ENCODE data around the gene GCN1. TPM values are rescaled to one million over a fixed set of nuclear protein-coding genes. Genes with fewer than 3 reads are reported as not detected.
A peak's percentile ranks its signal among the peaks of the same experiment; 100 is the strongest.

Gene GCN1
- total RNA-seq, 1 experiment from 2014 or later, result 51.5 TPM

DNA sequence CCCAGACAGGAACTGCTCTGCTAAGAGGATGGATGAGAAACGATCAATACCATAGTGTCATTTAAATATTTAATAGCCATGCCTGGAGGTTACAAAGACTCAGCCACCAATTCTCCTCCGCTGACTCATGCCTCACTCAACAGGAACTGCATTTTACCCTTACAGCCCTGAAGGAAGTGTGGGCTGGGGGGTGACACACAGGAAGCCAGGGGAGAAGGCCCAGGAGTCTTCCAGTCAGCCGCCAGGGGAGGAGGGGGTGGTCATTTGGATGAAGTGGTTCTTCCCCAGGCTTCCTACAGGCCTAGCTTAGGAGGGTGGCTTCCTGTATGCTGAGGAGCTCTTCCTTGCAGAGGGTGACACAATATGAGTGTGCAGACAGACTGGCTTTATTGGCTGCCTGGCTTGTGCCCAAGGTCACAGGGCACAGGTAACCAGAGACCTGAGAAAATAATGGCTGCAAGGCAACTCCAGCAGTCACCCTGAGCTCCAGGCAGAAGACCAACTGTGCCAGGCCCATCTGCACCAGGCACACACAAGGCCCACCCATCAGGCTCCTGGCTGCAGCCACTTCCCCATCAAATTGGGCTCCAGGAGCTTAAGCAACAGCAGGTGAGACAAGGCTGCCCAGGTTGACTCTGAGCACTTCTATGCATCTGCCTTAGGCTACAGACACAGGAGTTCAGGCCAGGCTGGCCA lies 36.9 kb upstream of the GCN1 start:
- in situ Hi-C loops (cut with HindIII; ENCODE audit: low pct_unique_long_range_greater_than_20kb, low sequenced_read_pairs), result no loop called here
- DNase-seq (ENCODE audit: low read depth), result peak; percentile 95

DNA sequence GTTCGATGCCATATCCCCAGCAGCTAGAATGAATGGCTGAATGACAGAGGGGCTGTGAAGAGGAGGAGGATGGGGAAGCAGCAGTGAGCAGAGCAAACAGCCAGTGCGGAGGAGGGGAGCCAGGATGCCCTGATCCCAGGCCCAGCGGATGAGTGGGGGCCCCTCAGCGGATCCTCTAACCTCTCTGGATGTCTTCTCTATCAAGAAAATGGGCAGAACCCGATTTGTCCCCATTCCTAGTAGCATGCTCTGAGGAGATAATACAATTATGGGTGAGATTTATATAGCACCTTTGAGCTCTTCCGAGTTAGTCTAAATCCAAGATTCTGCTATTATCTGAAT lies 36.4 kb upstream of the GCN1 start:
- DNase-seq (ENCODE audit: low read depth), result no peak
- in situ Hi-C loops (cut with HindIII; ENCODE audit: low pct_unique_long_range_greater_than_20kb, low sequenced_read_pairs), result no loop called here

DNA sequence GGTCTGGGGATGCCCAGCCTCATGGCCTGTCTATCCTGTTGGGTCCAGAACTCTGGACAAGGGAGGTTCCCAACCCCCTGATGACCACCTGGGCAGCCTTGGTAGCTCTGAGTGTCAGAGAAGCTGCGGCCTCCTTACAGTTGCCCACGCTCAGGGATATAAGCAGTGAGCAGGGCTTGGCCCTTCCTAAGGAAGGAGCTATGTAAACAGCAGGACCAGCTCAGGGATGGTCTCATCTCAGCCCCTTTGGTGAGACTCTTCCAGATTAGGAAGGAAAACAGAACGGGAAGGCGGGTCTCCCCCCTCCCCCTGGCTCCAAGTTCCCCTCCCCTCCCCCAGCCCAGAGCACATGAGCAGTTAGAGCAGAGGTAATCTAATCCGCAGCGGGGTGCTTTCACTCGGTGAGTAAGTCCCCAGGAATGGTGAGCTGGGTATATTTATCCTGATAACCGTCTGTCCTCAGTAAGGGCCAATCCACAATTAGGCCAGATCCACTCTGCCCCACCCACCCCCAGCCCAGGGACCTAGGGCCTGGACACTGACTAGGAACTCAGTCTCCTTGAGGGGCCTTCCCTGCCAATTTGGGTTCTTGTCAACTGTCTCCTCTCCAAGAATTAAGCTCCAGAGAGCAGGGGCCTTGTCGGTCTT lies 35.9 kb upstream of the GCN1 start:
- in situ Hi-C loops (cut with HindIII; ENCODE audit: low pct_unique_long_range_greater_than_20kb, low sequenced_read_pairs), result no loop called here
- DNase-seq (ENCODE audit: low read depth), result peak; percentile 78

DNA sequence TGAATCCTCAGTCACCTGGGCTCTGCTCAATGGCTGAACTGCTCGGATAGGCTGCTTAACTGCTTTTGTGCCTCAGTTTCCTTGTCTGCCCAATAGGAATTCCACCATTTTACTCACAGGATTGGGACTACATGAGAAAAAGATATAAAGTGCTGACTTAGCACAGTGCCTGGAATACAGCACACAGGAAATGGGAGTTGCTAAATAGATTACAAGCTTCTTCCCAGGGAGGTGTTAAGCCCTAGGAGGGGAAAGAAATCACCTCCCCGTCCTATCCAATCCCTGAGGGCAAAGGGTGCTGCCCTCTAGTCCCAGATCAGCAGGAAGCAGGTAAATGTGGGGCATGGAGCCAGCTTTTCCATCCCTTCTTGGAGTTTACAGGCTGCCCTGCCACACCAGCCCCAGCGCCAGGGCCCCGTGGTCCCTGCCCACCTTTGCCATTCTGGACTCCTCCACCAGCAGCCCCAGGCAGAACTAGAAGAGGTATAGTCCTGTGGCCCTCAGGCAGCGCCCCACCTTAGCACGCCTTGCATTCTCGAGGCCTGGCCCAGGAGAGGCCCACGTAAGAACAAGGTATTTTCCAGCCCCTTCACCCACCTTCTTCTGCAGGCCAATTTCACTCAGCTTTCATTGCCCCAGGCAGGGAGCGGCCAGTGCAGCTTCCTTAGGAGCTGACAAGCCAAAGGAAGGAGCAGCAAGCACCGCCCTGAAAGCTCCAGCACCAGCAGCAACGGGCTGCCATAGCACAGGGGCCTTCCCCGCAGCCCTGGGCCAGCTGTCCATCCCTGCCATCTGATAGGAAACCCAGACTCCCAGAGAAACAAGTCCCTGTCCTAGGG lies 35.2 kb upstream of the GCN1 start:
- in situ Hi-C loops (cut with HindIII; ENCODE audit: low pct_unique_long_range_greater_than_20kb, low sequenced_read_pairs), result no loop called here
- DNase-seq (ENCODE audit: low read depth), result peak; percentile 22

DNA sequence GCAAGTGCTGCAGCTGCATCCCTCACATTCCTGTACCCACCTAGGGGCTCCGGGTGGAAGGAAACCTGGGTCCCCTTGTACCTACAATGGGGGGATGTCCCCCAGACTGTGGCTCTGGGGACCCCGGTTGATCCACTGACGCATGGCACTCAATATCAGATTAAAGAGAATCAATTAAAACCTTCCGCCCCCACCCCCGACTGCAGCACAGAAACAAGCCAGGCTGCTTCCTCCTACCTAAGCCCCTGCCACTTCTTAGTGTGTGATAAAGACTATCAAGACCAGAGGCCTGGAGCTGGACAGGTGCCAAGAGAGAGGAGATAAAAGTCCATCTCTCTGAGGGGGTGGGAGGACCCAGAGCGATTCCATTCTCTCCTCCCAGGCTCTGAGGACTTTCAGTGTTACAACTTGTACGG lies 34.6 kb upstream of the GCN1 start:
- in situ Hi-C loops (cut with HindIII; ENCODE audit: low pct_unique_long_range_greater_than_20kb, low sequenced_read_pairs), result no loop called here
- DNase-seq (ENCODE audit: low read depth), result peak; percentile 41

DNA sequence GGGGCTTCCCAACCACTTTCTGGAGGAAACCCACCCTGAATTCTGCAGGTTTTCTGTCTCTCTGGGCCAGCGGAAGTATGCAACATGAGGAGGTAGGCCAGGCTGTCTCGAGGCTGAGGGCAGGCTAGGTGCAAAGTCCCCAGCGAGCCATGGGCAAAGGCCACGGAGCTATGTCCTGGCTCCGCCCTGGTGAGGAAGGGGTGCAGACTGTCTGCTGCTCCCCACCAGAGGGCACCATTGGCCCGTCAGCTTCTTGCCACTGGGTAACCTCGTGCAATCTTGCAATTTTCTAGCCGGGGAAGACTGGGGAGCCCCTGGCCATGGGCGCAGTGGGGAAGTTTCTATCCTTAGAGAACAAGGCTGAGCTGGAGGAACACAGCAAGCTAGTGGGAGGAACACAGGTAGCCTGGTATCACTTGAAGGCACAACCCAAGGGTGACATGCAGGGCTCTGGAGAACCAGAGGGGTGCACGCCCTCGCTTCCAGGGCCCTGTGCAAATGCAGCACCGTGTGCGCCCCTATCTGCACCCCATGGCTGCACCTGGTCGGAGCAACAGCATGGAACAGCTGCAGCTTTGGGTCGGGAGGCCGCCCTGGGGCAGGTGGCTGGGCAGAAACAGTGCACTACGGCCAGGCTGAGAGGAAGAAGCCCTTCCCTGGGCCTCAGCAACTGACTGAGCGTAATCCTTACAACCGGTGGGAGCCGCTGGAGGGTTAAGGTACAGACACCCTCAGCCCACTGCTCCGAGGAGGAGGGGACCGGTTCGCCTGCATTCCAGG lies 34.0 kb upstream of the GCN1 start:
- peak; percentile 75 for DNase-seq (ENCODE audit: low read depth)
- in situ Hi-C loops (cut with HindIII; ENCODE audit: low pct_unique_long_range_greater_than_20kb, low sequenced_read_pairs), result no loop called here

DNA sequence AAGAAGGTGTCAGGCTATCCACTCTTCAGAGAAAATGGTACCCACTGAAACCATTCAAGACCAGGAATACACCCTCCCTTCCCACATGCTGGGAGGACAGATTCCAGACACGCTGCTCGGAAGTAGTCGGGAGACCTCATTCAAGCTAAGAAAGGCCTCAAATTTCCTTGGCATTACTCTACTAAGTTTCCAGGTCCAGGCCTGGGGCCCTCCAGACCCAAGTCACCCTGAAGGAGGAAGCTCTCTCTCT lies 33.5 kb upstream of the GCN1 start:
- DNase-seq (ENCODE audit: low read depth), result no peak
- in situ Hi-C loops (cut with HindIII; ENCODE audit: low pct_unique_long_range_greater_than_20kb, low sequenced_read_pairs), result no loop called here

DNA sequence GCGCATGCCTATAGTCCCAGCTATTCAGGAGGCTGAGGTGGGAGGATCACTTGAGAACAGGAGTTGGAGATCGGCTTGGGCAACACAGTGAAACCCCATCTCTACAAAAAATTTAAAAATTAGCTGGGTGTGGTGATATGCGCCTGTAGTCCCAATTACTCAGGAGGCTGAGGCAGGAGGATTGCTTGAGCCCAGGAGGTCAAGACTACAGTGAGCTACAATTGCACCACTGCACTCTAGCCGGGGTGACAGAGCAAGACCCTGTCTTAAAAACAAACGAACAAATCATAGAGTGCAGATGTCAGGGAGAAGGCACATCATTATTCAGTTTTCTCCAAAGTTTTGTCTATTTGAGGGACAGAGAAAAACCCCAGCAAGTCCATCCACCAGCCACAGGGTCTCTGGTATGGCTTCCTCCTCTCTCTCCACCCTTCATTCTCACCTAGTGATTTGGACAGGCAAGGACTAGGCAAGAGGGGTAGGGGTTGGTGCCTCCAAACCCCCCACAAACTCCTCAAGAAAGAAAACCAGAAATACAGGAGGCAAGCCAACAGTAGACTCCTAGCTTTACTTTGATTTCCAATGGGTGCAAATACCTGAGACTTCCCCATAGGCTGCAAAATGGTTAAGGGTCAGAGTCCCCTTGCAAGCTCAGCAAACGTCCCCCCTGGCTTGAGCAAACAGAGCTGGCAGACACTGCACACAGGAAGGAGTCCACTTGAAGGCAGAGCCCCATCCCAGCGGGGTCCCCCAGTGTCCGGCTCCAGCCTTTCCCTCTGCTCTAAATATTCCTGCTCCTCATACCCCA lies 32.9 kb upstream of the GCN1 start:
- in situ Hi-C loops (cut with HindIII; ENCODE audit: low pct_unique_long_range_greater_than_20kb, low sequenced_read_pairs), result no loop called here
- no peak for DNase-seq (ENCODE audit: low read depth)

DNA sequence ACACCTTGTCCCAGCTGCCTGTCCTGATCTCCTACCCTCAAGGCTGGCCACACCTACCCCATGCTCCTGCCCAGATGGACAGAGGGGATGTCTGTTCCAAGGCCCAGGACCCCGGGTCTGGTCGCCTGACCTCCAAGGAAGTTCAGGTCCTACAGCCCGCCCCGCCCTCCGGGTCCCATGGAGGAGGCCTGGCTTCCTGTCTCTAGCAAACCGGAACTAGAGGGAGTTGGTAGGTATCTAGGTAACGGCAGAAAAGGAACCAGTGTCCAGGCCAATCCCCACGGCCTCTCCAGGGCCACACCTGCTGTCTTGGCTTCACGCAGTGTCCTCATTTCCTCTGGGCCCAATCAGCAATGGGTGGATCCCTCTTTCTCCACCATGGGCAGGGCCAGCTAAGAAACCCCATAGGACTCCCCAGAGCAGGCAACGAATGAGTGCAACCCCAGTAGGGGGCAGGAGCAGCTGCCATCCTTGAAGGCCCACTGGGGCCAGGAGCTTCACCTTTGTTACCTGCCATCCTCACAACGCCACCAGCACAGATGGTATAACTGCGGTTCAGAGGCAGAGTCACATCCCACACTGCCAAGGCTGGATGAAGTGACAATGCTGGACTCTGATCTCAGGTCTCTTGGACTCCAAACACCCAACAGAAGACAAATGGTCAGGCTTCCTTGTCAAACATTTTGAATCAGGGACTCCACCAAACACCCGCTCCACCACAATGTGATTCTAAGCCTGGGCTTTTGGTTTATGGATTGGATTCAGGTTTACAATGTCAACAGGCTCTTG lies 31.5 kb upstream of the GCN1 start:
- in situ Hi-C loops (cut with HindIII; ENCODE audit: low pct_unique_long_range_greater_than_20kb, low sequenced_read_pairs), result no loop called here
- DNase-seq (ENCODE audit: low read depth), result no peak

DNA sequence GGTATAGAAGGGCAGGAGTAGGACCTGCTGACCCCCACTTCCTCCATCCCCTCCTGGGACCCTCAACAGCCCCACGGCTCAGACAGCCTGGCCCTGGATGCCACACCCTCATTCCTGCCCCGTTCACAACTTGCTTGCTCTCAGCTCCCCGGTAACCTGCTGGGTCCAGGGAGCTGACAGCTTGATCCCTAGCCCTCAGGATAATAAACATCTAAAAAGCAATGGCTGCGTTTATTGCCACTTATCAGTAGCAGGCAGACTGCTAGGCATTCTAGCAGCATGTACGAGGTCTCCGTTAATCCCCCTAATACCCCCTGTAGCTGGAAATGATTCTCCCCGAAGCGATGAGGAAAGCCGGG lies 30.7 kb upstream of the GCN1 start:
- no peak for DNase-seq (ENCODE audit: low read depth)
- in situ Hi-C loops (cut with HindIII; ENCODE audit: low pct_unique_long_range_greater_than_20kb, low sequenced_read_pairs), result no loop called here

DNA sequence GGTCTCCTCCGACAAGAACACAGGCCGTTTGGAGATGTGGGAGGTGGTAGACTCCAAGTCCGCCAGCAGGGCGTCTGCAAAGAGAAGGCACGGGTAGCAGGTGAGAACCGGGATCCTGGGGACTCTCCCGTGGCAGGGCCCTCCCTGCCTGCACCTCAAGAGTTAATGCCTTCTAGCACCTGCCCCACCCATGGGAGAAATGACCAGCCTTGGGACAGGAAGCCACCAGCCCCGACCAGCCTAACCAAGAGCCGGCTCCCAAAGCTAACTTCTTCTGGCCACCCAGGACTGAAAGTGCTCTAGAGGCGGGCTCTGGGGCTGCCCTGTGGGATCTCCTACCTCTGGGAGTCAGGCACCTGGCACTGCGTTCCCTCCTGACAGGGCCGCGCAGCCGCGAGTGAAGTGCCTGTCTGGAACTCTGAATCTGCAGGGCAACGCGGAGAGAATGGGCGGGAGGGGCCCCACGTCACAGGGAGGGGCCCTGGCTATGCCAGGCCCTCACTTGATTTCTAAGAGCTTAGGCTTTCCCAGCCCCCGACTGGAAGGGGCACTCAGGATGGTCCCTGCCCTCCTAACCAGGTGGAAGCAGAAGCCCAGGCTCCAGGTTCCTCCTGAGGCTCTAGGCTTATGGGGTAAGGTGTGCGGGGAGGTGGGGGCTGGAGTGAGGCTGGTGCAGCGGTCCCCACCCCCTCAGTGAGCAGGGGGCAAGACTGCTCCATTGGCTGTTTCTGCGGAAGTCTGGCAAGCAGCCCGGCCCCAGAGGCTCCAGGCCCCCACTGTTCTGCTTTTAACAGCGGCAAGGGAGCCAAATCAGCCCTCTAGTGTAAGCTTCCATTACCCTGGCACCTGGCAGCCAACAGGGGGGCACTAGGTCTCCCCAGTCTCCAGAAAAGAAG lies 30.0 kb upstream of the GCN1 start:
- in situ Hi-C loops (cut with HindIII; ENCODE audit: low pct_unique_long_range_greater_than_20kb, low sequenced_read_pairs), result no loop called here
- DNase-seq (ENCODE audit: low read depth), result no peak

DNA sequence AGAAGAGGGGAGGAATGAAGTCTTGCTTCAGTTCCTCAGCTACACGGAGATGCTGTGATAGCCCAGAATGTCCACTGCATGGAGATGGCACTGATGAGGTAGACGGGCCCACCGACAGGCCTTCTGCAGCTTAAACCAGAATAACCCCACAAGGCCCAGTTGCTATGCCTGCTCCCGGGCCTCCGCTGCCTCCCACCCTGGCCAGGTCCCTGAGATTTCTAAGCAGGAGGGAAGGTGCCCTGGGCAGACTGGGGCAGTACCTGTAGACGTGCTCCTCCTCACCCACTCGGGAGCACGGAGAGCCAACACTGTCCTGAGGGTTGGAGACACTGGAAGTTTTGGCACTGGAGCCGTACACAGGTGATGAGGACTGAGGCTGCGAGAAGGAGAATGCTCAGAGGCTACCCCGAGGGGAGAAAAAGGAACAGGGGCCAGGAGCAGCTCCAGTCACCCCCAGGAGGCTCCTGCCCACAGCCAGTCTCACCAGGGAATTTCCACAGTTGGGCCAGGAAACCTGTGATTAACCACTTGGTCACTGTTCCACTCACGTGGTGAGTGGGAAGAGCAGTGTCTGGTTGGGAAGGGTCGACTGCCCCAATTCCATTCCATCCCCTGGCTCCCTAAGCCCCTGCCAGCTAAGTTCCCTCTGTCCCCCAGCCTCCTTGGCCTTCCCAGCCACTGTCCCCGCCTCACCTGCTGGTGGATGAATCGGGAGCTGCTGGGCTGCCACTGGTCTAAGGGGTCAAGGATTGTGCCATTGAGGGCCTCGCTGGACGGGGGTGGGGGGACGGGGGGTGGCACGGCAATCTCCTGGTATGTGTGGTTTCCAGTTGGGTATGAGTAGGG lies 29.2 kb upstream of the GCN1 start:
- in situ Hi-C loops (cut with HindIII; ENCODE audit: low pct_unique_long_range_greater_than_20kb, low sequenced_read_pairs), result no loop called here
- DNase-seq (ENCODE audit: low read depth), result no peak

DNA sequence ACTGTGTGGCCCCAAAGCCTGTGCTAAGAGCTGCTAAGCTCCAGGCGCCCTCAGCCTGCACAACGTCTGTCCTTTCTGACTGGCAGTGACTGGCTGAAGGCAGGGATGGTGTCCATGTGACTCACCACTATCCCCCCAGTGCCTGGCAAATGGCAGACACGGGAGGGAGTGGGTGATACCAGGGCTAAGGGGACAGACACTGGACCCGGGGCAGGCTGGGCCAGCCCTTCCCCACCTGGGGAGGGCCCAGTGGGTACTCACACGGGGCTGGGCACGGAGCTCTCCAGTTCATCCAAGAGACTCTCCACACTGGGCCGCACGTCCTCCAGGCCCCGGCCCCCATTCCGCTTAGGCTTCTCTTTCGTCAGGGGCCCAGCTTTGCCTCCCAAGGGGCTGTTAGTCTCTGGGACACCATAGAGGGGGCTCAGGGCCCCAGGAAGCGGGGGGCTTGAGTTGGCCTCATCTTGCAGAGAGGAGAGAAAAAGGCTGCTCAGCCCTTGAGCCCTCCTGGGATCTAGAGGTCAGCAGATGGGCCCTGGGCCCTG lies 27.8 kb upstream of the GCN1 start:
- in situ Hi-C loops (cut with HindIII; ENCODE audit: low pct_unique_long_range_greater_than_20kb, low sequenced_read_pairs), result no loop called here
- DNase-seq (ENCODE audit: low read depth), result no peak

DNA sequence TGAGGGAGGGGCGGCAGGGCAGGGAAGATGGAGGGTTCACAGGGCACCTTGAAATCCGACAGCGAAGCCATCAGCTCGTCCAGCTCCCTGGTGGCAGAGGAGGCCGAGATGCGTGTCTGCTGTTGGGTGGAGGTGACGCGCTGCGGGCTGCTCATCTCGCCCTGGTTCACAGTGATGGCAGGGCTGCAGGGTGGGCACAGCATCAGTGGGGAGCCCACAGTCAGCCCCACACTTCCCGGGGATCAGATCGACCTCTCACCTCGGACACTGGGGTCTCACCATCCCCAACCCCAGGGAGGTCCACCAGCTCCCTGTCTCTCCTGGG lies 27.0 kb upstream of the GCN1 start:
- DNase-seq (ENCODE audit: low read depth), result no peak
- in situ Hi-C loops (cut with HindIII; ENCODE audit: low pct_unique_long_range_greater_than_20kb, low sequenced_read_pairs), result no loop called here

DNA sequence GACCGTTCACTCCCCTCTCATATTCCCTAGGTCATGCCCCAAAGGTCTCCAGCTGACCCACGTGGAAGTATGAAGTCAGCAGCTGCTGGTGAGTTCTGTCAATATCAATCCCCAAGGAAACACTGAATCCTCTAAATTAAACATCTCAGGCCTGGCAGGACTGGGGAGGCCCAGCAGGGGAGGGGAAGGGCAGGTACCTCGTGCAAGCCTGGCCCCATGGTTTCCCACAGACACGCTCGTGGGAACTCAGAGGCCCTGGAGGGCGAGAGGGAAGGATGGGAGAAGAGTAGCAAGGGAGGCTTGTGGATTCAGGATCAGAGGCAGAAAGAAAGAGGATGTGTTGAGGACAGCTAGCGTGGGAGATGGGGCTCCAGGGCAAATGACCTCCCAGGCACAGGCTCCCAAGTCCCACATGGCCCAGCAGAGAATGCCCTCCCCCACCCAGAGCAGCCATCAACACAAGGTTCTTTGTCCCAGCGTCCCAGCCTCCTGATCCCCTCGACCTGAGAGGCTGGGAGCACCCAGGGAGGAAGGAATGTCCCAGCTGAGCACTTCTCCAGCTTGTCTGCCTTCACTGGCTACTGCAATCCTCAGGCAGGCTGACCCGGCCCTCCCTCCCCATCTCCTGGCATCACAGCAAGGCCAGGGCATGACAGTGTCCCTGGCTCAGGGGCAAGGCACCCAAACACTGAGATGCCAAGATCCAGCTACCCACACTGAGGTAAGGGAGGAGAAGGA lies 26.5 kb upstream of the GCN1 start:
- in situ Hi-C loops (cut with HindIII; ENCODE audit: low pct_unique_long_range_greater_than_20kb, low sequenced_read_pairs), result no loop called here
- no peak for DNase-seq (ENCODE audit: low read depth)
